Spleen (tissue), 11 donors: ENCODE data around the gene ELF1. TPM values are rescaled to one million over a fixed set of nuclear protein-coding genes. Genes with fewer than 3 reads are reported as not detected.

Experiments used
- DNase-seq: peaks from one replicate; pipeline ENCODE4 v3.0.0-alpha.2; 2020
- H3K27ac ChIP-seq, 8 donors: fragments of 200-600 bp; sonication (generic) in 7 of 8; 1 replicate in 4 of 8; 2 replicates in 4 of 8; pipeline versions ENCODE4 v1.5.0 to v1.8.0; 2016 to 2021; ENCODE audit warnings: inconsistent platforms in 4 of 8, mild to moderate bottlenecking in 4 of 8, moderate library complexity in 1 of 8
- H3K27me3 ChIP-seq, 7 donors: fragments of 200-600 bp; sonication (generic) in 6 of 7; replicated peaks in 1 of 7; 1 replicate in 4 of 7; 2 replicates in 3 of 7; pipeline versions ENCODE4 v1.5.0 to v1.8.0; 2016 to 2021; ENCODE audit warnings: inconsistent platforms in 3 of 7, mild to moderate bottlenecking in 1 of 7
- H3K36me3 ChIP-seq, 6 donors: fragments of 200-600 bp; sonication (generic) in 5 of 6; 1 replicate in 4 of 6; 2 replicates in 2 of 6; pipeline versions ENCODE4 v1.5.0 to v1.8.0; 2016 to 2021; ENCODE audit warnings: inconsistent platforms in 2 of 6
- H3K4me1 ChIP-seq, 6 donors: fragments of 200-600 bp; sonication (generic) in 5 of 6; 1 replicate in 3 of 6; 2 replicates in 3 of 6; pipeline versions ENCODE4 v1.5.0 to v1.8.0; 2016 to 2021; ENCODE audit warnings: inconsistent platforms in 3 of 6
- H3K4me3 ChIP-seq, 8 donors: fragments of 200-600 bp; sonication (generic) in 7 of 8; 1 replicate in 4 of 8; 2 replicates in 4 of 8; pipeline versions ENCODE4 v1.5.0 to v1.8.0; 2016 to 2021; ENCODE audit warnings: inconsistent platforms in 4 of 8, mild to moderate bottlenecking in 4 of 8, moderate library complexity in 2 of 8
- H3K9me3 ChIP-seq, 8 donors: fragments of 200-600 bp; sonication (generic) in 7 of 8; 1 replicate in 4 of 8; 2 replicates in 4 of 8; pipeline versions ENCODE4 v1.5.0 to v1.8.0; 2016 to 2021; ENCODE audit warnings: inconsistent platforms in 4 of 8
- CTCF ChIP-seq, 11 experiments: fragments of 200-600 bp in 7 of 11; fragments of 450-650 bp in 4 of 11; sonication (generic) in 4 of 11; IDR thresholded peaks in 8 of 11; conservative IDR thresholded peaks in 3 of 11; 1 replicate in 7 of 11; 2 replicates in 4 of 11; pipeline versions ENCODE4 v1.4.0 to v1.8.0; 2016 to 2021; ENCODE audit warnings: antibody characterized with exemption in 11 of 11, inconsistent platforms in 4 of 11, mild to moderate bottlenecking in 1 of 11
- POLR2A ChIP-seq, 3 donors: fragments of 450-650 bp; IDR thresholded peaks; one replicate each; pipeline ENCODE4 v1.5.1; 2017; ENCODE audit warnings: antibody characterized with exemption in 3 of 3, mild to moderate bottlenecking in 1 of 3
- POLR2AphosphoS5 ChIP-seq, 3 donors: sonication (generic); formaldehyde crosslinking; IDR thresholded peaks; one replicate each; pipeline ENCODE4 v1.5.1; 2017; ENCODE audit warnings: antibody characterized with exemption in 3 of 3
- WGBS, 5 donors: extraction: QIAGEN DNeasy Blood & Tissue Kit in 3 of 5; methylation state at CpG; one replicate each; pipeline versions ENCODE4 v1.1.5 to v1.1.7; 2013 to 2018; 5-methylcytosine and 5-hydroxymethylcytosine counted together
- intact Hi-C: fragments of 100-400 bp; cut with DNase I; formaldehyde crosslinking; loops from one replicate; pipeline ENCODE4 v1.15.0; 2023; ENCODE audit warnings: low total_unique reads
- polyA plus RNA-seq, 3 donors: library from polyadenylated mRNA; stranded (reverse); fragments of 200-250 nt; gene quantifications; one replicate each; pipeline ENCODE4 v1.2.1, GENCODE V29; 2013
- total RNA-seq, 7 donors: library from RNA; depleted of rRNA in 3 of 7; stranded (reverse); fragments of >200 nt in 3 of 7; fragmentation: NEBNext Ultra II Directional in 4 of 7; extraction: Animal tissue kit (Norgen Biotek cat#: 25700) in 4 of 7; gene quantifications; one replicate each; pipeline versions ENCODE4 v1.1.0 to v1.2.1, GENCODE V29; 2016 to 2021
- donor health status: healthy with polysubstance abuse.
- donor health status: DM: no; HTN: no; CAD: no; lungs with moderate emphysema.
- donor health status: DM: no; HTN: no; CAD: no.
- donor health status: Bipolar disorder and iron deficiency.
- donor health status: healthy.
- donor health status: DM: no; HTN: no; CAD: no.
- donor health status: DM: yes; HTN: yes; CAD: no.

ELF1 gene
- total and polyA plus RNA-seq, 10 donors: 18.0 to 146 (median 116) TPM

- Histone ChIP-seq H3K27ac (no peak overlapping the region), H3K27me3 (no peaks in the 10 kb centered on the region), H3K4me1 (peaks cover 0 to 30% (median 11%) of the 10 kb centered on the region in 6 donors), H3K4me3 (no peak overlapping the region), H3K36me3 (peaks cover 0 to 8% (median 0%) of the 10 kb centered on the region in 6 donors), H3K9me3 (no peaks in the 10 kb centered on the region)
- TF ChIP-seq POLR2A (IDR thresholded peaks at IDR 0.05) (no peak), POLR2AphosphoS5 (IDR thresholded peaks at IDR 0.05) (no peak), CTCF (IDR thresholded peaks at IDR 0.05 in 8 of 11, conservative IDR thresholded peaks at IDR 0.05 in 3 of 11) (no peak)
- 96 to 99% (median 98%) methylated on average over 7 to 8 of the region's 8 CpGs for WGBS, 5 donors
- DNase-seq: no peak
- intact Hi-C loops: no loop called here
Observed at GRCh38 chr13:41026788-41027187, 7.7 kb upstream of the ELF1 start.

GRCh38 chr13:41025518-41025917 is 6.4 kb upstream of the ELF1 start:
- no peak for DNase-seq
- WGBS, 5 donors: 72 to 89% (median 79%) methylated on average over 4 of the region's 4 CpGs
- Histone ChIP-seq H3K27ac (peak overlapping the region in 1 of 8 donors; percentile 19), H3K36me3 (peaks cover 0 to 8% (median 0%) of the 10 kb centered on the region in 6 donors), H3K4me3 (no peak overlapping the region), H3K27me3 (no peaks in the 10 kb centered on the region), H3K9me3 (no peaks in the 10 kb centered on the region), H3K4me1 (peaks cover 0 to 34% (median 11%) of the 10 kb centered on the region in 6 donors)
- TF ChIP-seq POLR2AphosphoS5 (IDR thresholded peaks at IDR 0.05): no peak
- no peak for TF ChIP-seq POLR2A (IDR thresholded peaks at IDR 0.05)
- TF ChIP-seq CTCF (IDR thresholded peaks at IDR 0.05 in 8 of 11, conservative IDR thresholded peaks at IDR 0.05 in 3 of 11): no peak
- intact Hi-C loops: no loop called here

GRCh38 chr13:41019578-41020347 is 647 bp upstream of the ELF1 start:
- H3K4me3 ChIP-seq: peak overlapping the region in 1 of 8 donors; percentile 69

More at GRCh38 chr13:41019578-41020347, 647 bp upstream of the ELF1 start:
- Histone ChIP-seq H3K9me3 (no peaks in the 10 kb centered on the region), H3K27ac (peak overlapping the region in 7 of 8 donors; percentile 88 to 95 (median 92)), H3K27me3 (no peaks in the 10 kb centered on the region), H3K4me1 (peaks cover 6 to 62% (median 34%) of the 10 kb centered on the region in 6 donors), H3K36me3 (no peaks in the 10 kb centered on the region)
- intact Hi-C loops: no loop called here
- TF ChIP-seq POLR2A (IDR thresholded peaks at IDR 0.05) (no peak), POLR2AphosphoS5 (IDR thresholded peaks at IDR 0.05) (no peak), CTCF (IDR thresholded peaks at IDR 0.05 in 8 of 11, conservative IDR thresholded peaks at IDR 0.05 in 3 of 11) (no peak)
- DNase-seq: no peak
- 86 to 96% (median 89%) methylated on average over 2 of the region's 2 CpGs for WGBS, 5 donors
